ENCODE data around the gene TNRC6C.

Gene TNRC6C

DNA sequence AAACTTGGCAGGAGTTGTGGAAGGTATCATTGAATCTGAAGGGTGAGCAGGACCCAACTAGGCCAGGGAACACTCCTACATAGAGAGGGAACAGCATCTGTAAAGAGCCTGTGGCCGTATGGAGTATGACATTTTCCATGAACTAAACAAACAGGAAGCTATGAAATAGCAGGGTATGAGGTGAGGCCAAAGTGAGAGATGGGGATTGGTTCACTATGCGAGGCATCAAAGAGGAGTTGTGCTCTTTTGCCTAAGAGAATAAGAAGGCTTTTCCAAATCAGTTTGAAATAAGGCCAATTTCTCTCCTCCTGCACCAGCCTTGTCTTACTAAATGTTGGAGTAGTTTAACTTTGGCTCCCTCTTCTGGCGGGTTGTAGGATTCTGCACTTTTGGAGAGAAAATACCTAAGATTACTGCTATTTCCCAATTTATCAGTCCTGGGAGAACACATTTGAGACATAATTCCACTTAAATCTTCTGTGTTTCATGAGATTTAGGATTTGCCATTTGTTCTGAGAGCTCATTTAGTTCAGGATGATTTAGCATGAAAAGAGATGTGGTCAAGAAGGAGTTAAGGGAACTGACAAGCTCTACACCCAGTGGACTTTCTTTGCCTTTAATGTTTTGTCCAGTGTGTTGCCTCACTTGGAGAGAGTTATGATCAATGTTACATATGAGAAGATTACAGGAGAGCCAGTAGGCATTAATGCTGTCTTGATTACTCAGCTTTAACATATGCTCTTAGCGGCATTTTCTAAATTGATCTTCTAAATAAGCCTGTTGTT lies 55.4 kb downstream of the TNRC6C start:
- peak; percentile 35 for DNase-seq (ENCODE audit: low spot score)

DNA sequence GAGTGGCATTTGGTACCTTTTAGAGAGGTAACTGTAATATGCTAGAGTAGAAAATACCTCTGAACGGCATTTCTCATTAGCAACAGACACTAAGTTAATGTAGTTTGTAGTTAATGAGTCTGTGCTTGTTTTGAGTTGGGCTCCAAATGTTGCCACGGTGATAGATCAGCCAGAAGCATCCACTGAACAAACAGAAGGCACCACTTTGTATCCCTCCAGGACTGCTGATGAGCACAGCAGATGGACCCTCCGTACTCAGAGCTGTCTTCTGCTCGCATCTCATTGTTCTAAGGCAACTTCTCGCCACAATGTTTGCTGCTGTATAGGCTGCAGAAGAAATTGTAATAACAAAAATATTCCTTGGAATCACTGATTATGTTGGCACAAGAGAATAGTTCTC lies 56.1 kb downstream of the TNRC6C start:
- no peak for DNase-seq (ENCODE audit: low spot score)

DNA sequence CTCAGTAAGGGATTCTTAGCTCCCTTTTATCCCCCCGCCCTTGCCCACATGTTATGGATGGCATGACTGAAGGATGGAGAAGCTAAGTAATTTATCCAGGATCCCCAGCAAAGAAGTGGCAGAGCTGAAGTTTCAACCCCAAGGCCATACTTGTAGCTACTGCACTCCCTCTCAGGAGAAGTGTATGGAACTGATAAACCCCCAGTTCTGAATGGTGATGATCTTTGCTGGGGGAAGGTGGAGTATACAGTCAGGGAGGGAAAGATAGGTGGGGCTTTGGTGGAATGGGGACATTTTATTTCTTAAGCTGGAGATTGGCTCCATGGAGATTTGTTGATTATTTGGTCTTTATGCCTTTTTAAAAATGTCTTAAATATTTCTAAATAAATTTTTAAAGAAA lies 58.3 kb downstream of the TNRC6C start:
- DNase-seq (ENCODE audit: low spot score), result no peak

DNA sequence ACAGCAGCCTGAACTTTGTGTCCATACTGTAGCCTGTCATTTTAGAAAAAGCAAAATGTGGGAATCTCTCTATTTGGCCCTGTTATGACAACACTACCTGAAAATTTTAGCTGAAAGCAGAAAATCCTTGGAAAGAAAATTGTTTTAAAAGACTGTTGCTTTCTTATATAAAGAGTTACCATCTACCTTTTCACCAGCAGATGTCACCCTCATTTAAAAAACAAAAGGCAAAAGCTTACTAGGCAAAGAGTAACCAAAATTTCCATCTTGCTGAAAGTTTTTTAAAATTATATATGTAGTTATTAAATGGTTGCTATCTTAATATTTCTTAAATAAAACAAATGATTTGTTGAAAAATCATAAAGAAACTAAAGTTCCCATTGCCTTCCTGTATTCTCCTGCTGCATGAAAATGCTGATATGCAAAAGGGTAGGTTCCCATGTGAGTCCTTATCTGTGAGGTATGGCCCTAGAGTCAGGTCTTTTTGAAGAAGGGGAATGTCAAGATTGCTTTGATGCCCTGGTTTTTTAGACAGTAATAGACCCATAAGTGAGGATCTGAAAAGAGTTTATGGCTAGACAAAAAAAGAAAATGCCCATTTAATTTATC lies 61.0 kb downstream of the TNRC6C start:
- DNase-seq (ENCODE audit: low spot score), result no peak

DNA sequence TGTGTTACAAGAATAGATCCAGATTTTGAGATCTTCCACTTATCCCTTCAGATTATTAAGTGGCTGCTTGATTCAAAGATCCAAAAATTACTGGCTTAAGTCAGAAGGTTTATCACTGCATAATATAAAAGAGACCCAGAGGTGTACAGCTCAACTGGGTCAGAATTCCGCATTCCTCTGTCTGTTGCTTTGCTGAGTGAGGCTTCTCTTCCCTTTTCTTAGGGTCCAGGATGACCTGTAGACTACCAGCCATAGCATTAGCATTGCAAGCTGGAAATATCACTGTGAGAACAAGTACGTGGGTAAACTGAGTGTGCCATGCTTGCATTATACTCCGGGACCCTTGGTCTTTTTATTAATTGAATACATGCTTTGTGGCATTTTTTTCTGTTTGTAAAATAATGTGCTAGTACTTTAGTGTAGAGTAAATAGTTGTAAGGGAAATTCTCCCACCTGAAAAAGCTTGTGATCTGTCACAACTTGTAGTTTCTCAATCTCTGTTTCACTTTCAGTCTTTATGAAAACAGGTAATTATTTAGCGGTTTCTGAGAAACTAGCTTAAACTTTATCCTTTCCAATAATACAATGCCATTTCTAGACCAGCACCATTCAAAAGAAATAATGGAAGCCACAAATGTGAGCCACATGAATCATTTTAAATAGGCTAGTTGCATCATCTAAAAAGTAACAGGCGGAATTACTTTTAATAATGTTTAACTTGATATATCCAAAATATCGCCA lies 61.6 kb downstream of the TNRC6C start:
- no peak for DNase-seq (ENCODE audit: low spot score)

DNA sequence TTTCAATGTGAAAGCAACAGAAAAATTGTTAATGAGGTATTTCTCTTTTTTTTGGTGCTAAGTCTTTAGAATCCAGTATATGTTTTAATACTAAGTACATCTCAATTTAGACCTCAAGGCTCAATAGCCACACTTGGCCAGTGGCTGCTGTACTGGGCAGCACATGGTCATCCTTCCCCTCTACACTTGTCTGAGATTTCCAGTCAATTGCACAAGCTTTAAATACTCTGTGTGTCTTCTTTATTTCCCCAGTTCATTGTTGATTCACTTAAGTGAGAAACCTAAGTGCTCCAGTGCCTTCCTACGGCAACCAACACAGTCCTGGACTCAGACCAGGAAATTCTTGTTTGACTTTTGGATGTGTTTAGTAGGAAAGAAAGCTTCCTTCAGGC lies 62.2 kb downstream of the TNRC6C start:
- DNase-seq (ENCODE audit: low spot score), result no peak

DNA sequence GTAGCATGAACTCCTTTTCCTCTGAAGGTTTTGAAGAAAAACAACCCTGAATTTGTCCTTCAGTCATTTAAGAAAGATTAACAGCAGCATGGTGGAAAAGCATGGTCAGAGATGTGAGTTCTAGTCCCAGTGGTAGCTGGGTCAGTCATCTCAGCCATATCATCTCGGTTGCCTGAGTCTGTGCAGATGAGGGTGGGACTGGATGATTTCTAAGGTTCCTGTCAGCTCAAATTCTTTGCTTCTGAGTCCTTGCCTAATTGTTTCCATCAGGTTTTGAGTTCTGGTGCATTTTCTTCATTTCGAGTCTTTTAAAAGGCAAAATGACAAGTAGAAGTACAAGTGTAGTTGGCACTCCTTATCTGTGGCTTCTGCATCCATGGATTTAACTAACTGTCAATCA lies 63.9 kb downstream of the TNRC6C start:
- DNase-seq (ENCODE audit: low spot score), result no peak

DNA sequence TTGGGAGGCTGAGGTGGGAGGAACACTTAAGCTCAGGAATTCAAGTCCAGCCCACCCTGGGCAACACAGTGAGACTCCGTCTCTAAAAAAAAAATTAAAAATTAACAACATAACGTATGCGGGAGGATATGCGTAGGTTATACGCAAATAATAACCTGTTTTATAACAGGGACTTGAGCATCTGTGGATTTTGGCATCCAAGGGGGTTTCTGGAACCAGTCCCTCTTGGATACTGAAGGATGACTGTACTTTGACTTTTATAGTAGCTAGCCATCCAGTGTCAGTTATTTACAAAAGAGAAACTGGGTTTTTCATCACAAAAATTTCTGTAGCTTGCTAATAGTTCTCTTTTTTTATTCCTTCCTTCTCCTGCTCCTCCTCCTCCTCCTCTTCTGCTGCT lies 64.5 kb downstream of the TNRC6C start:
- no peak for DNase-seq (ENCODE audit: low spot score)

DNA sequence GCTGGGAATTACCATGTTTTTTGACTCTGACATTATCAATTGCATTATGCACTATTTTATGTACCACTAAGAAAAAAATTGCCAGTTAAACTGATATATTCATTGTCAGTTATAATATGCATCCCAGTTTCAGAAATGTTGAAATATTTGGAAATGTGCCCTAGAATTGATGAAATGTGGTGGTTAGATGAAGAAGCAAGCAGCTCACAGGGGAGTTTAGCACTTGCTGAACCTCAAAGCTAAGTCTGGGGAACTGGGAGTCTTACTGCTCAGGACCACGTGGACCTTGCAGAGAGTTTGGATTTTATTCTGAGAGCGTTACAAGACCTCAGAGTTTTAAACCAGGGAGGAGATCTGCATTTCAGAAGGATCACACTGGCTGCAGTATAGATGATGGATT lies 67.9 kb downstream of the TNRC6C start:
- DNase-seq (ENCODE audit: low spot score), result no peak

DNA sequence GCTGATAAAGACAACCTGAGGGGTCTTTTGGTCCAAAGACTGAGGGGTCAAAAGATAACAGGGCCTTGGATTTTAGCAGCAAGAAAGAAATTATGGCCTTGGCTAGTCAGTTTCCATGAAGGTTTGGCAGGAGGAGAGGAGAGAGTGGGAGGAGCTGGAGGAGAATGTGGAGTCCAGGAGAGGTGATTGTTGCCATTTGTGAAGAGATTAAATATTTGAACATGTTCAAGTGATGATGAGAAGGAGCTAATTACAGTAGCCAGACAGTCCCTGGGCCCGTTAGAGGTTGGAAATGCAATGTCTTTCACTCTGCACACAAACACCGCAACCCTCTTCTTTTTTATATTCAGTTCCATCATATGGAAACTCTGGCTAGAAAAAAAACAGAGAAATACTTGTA lies 68.6 kb downstream of the TNRC6C start:
- DNase-seq (ENCODE audit: low spot score), result no peak

DNA sequence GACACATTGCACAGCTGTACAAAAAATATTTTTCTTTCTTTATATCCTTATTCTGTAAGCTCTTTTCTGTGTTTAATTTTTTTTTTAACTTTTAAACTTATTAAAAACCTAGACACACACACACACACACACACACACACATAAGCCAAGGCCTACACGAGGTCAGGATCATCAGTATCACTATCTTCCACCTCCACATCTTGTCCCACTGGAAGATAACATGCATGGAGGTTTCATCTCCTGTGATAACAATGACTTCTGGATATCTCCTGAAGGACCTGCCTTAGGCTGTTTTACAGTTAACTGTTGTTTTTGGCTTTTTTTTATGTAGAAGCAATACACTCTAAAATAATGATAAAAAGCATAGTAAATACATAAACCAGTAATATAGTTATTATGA lies 71.2 kb downstream of the TNRC6C start:
- DNase-seq (ENCODE audit: low spot score), result no peak

DNA sequence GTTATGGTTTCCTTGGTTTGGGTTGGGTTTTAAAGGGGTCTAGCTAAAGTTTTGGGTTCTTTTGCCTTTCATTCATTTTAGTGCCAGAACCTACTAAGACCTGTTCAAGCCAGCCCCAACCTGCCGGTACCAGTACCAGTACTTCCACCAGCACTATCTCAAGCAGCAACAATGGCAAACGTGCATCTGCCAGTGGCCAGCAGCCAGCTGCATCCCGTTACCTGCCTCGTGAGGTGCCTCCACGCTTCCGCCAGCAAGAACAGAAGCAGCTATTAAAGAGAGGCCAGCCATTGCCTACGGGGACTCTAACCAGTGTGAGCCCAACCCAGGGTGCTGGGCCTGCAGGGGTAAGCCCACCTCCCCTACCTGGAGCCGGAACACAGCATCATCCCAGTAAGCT lies 72.9 kb downstream of the TNRC6C start:
- no peak for DNase-seq (ENCODE audit: low spot score)

DNA sequence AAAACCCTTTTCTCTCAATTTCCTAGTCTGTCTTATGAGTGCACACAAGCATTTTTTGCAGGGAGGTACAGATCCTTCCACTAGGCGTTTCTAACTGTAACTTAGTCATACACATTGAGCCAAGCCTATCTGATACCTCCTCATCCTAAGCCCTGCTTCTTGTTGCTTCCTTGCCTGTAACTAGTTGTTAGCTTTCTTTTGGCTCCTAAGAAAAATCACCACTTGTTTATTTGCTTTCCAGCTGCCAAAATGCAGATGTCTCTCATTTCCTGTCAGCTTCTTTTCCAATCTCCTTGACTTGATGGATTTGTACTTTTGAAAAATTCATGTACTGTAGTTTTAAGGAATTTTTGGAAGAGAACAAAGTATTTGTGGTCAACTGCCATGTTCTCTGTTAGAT lies 73.7 kb downstream of the TNRC6C start:
- no peak for DNase-seq (ENCODE audit: low spot score)

DNA sequence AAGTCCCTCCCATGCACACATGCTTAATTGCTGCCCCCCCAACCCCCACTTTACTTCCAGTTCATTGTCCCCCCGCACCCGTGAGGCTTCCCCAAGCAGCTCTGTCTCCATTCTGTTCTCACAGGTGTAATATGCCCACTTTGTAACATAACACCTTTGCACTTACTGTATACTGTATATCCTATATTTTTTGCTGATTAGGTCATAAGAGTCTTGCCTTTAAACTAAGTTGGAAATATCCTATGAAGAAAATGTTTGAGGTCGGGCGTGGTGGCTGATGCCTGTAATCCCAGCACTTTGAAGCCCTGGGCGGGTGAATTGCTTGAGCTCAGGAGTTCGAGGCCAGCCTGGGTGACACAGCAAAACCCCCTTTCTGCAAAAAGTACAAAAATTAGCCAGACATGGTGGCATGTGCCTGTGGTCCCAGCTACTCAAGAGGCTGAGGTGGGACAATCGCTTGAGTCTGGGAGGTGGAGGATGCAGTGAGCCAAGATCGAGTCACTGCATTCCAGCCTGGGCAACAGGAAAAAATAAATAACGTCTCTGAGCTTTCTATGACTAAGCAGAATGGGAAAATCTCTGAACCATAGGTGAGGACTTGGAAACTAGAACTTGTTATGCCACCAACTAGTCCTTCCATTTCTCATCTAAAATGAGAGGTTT lies 76.1 kb downstream of the TNRC6C start:
- DNase-seq (ENCODE audit: low spot score), result no peak

DNA sequence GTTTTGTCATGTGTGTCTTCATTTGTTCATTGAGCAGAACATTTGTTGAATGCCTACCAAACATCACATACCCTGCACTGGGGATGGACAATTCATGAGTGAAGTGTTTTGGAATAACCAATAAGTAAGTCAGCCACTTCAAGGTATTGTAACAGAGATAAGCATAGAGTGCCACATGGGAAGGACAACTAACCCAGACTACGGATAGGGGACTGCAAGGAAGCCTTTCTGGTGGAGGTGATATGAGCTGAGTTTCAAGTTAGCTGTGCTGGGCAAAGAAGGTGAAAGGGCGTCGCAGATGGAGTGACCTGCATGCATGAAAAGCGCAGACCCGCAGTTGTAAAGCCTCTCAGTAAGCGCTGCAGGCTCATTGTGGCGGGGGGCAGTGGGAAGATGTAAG lies 78.8 kb downstream of the TNRC6C start:
- no peak for DNase-seq (ENCODE audit: low spot score)

DNA sequence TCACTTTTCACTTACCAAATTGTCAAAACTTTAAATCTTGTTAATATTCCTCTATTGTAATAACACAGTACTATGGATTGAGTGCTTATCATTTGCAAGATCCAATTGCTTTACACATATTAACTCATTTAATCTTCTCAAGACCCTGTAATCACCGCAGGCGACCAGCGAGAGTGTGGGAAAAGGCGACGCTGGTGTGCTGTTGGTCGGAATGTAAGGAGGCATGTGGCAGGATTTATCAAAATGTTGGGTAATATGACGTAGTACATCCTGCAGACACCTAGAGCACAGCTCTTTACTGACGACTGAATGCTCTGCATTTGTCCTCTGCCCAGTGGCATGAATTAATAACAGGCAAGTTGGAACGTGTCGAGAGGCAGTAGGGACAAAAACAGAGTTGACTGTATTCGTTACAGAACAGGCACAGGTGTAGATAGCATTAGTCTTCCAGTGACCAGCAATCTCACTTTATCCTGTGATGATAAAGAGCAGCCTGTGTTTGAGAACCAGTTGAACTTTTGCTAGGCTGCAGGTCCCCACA lies 80.3 kb downstream of the TNRC6C start:
- no peak for DNase-seq (ENCODE audit: low spot score)

DNA sequence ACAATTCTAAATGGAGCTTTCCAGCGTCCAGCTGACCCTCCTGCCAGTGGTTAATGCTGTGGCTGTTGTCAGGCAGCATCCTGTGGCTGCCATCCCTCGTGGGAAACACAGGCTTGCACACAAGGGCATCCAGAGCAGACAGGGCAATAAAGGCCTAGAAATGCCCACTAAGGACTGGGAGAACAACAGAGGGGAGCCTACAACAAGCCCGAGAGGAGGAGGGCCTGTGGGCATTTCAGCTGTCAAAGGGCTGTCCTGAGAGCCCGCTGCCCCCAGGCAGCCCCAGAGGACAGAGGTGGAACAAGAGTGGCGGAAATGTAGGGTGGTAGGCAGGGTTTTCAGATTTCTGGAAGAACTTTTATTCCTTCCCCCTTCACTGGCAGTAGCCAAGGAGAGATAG lies 81.1 kb downstream of the TNRC6C start:
- DNase-seq (ENCODE audit: low spot score), result no peak

DNA sequence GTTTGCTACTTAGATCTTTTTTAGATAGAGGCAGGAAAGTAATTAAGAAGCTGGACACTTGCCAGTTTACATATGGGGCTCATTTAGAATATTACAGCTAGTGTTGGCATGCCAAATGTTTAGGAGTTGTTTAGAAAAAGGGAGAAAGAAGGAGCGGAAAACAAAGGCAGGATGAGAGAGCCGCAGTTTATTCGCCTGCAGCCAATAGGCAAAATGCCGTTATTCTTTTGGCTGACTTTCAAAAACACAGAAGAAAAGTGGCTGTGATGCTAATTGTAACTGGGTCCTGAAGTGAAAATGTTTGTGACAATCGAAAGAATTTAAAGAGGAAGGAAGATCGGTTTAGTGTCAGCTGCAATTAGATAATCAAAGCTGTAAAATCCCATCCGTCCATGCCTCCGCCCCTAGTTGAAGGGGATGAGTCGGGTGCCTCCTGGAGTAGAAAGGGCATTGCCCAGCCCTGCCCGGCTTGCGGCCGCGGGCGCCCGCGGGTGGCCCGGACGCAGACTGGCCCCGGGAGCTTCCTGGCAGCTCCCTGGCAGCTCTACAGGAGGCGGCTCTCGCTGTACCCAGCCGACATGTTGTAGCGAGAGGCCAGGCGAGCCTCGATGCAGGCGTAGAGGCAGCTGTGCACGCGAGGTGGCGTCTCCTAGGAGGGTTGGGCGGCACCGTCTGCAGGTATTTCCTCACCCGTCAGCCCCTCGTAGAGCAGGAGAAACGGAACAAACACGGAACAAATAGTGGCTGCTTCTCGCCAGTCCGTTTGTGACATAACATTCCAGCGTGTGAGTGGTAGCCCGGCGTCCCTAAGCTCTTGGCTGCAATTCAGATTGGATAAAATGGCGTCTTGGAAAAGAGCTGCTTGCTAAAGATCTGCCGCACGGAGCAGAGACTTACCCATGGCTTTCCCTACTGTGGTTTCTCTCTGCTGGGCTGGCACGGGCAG lies 82.2 kb downstream of the TNRC6C start:
- DNase-seq (ENCODE audit: low spot score), result no peak

DNA sequence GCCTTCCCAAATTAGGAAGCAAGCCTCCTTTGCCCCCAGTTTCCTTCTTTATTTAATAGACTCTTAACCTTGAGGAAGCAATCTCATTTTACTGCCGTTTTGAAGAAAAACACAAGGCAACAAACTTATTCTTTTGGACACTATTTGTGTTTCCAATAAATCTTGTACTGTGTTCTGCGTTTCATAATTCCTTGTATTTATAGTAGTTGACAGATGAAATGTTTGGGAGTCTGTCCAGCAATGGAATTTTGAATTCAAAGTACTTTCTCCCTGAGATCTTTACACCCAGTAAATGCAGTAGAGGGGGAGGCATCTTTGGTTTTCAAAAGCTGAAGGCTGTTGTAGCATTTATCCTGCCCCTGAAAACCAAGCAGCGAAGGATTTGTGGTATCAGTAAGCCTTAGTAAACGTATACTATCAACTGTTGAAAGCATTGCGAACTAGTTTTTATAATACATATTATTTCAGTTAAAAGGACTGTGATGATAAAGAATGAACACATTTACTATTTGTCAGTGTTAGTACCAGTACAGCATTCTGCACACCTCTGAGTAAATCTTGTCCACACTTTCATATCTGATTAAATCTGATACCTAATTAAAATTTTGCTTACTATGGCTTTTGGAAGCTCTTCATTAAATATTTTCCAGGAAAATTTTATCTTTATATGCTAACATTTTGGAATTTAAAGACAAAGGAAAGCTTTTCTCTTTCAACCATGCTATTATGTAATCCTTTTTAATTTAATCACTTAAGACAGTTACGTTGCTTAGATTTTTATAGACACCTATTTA lies 83.1 kb downstream of the TNRC6C start:
- no peak for DNase-seq (ENCODE audit: low spot score)

DNA sequence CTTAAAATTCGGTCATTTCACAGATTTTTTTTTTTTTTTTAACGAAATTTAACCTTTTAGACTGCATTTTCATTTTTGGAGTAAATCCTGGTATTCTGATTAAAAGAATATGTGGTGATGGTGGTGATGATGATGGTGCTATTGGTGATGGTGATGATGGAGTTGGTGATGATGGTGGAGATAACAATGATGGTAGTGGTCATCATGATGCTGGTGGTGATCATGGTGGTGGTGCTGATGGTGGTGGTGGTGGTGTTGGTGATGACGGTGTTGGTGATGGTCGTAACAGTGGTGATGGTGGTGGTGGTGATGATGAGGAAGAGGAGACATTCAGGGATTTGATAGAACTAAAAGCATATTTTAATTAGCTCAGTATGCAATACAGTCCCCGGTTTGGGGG lies 84.0 kb downstream of the TNRC6C start:
- no peak for DNase-seq (ENCODE audit: low spot score)

DNA sequence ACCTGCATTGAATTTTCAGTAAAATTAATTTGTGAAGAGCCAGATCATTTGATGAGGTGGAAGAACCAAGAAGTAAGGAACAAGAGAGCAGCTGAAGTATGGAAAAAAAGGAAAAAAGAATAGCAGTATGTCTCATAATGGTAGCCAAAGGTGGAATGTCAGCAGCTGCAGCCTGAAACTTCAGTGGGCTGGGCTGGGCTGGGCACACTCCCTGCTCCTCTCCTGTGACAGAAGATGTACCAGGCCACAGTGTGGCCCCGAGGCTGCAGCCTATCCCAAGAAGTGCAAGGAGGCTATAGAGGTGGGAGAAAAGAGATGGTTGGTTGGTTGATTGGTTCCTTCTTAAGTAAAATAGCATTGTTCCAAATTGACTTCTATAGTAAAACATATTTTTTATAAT lies 84.5 kb downstream of the TNRC6C start:
- no peak for DNase-seq (ENCODE audit: low spot score)
